Measurements from ENCODE around the gene FAM53A.

- no peak for TF ChIP-seq NR2C1 (IDR thresholded peaks at IDR 0.05)
- TF ChIP-seq NKRF (conservative IDR thresholded peaks at IDR 0.05): no peak
- peak in 1 of 3 experiments; percentile 11; a peak in 1 of 6 replicates for TF ChIP-seq CTCF (IDR thresholded peaks at IDR 0.05 in 2 of 3, conservative IDR thresholded peaks at IDR 0.05 in 1 of 3; ENCODE audit: control insufficient read depth in 2 of 3, extremely low read depth in 1 of 3, insufficient read depth in 1 of 3, low read depth in 3 of 3, low read length in 3 of 3)
Measured at GRCh38 chr4:1604706-1605205, 79.4 kb downstream of the FAM53A start.

Data from GM12878 (cell line).